Mesendoderm (in vitro differentiated cells): ENCODE data around the gene TGFBI.

Experiments used
- DNase-seq: peaks from one replicate; pipeline ENCODE4 v3.0.0; 2013
- H2AK5ac ChIP-seq: 2 replicates; pipeline ENCODE4 v1.6.1; 2013; ENCODE audit warnings: low read length, inconsistent platforms
- H2BK120ac ChIP-seq: 2 replicates; pipeline ENCODE4 v1.6.1; 2013; ENCODE audit warnings: low read depth, mild to moderate bottlenecking, low read length, moderate library complexity, mixed read lengths
- H2BK15ac ChIP-seq: replicated peaks from 2 replicates; pipeline ENCODE4 v1.6.1; 2013; ENCODE audit warnings: low read depth, mild to moderate bottlenecking, moderate library complexity
- H2BK5ac ChIP-seq: 2 replicates; pipeline ENCODE4 v1.6.1; 2013; ENCODE audit warnings: low read length, inconsistent platforms
- H3K18ac ChIP-seq: 2 replicates; pipeline ENCODE4 v1.6.1; 2013; ENCODE audit warnings: mild to moderate bottlenecking, low read length, mixed read lengths
- H3K23ac ChIP-seq: one replicate; pipeline ENCODE4 v1.6.1; 2013; ENCODE audit warnings: low read length
- H3K27ac ChIP-seq: 2 replicates; pipeline ENCODE4 v1.5.1; 2013; ENCODE audit warnings: low read depth, mild to moderate bottlenecking, inconsistent platforms, low read length, moderate library complexity
- H3K27me3 ChIP-seq: 2 replicates; pipeline ENCODE4 v1.6.1; 2013; ENCODE audit warnings: low read length, control low read depth, mild to moderate bottlenecking, inconsistent platforms; ENCODE audit not compliant: insufficient read depth, poor library complexity
- H3K36me3 ChIP-seq: 2 replicates; pipeline ENCODE4 v1.6.1; 2013; ENCODE audit warnings: low read length, inconsistent platforms; ENCODE audit not compliant: control insufficient read depth, insufficient read depth
- H3K4ac ChIP-seq: one replicate; pipeline ENCODE4 v1.6.1; 2013; ENCODE audit warnings: low read depth, mild to moderate bottlenecking, low read length, moderate library complexity
- H3K4me1 ChIP-seq: 2 replicates; pipeline ENCODE4 v1.6.1; 2013; ENCODE audit warnings: low read depth, low read length, inconsistent platforms; ENCODE audit not compliant: control insufficient read depth
- H3K4me2 ChIP-seq: 2 replicates; pipeline ENCODE4 v1.6.1; 2013; ENCODE audit warnings: low read length
- H3K4me3 ChIP-seq: 2 replicates; pipeline ENCODE4 v1.5.1; 2013; ENCODE audit warnings: mild to moderate bottlenecking, low read length
- H3K56ac ChIP-seq: one replicate; pipeline ENCODE4 v1.6.1; 2013; ENCODE audit warnings: low read length
- H3K79me1 ChIP-seq: 2 replicates; pipeline ENCODE4 v1.6.1; 2013; ENCODE audit warnings: low read length, inconsistent platforms
- H3K79me2 ChIP-seq: 2 replicates; pipeline ENCODE4 v1.6.1; 2013; ENCODE audit warnings: mild to moderate bottlenecking, low read length; ENCODE audit not compliant: control insufficient read depth, insufficient read depth
- H3K9ac ChIP-seq: 2 replicates; pipeline ENCODE4 v1.6.1; 2013; ENCODE audit warnings: low read length, inconsistent platforms
- H4K5ac ChIP-seq: one replicate; pipeline ENCODE4 v1.6.1; 2013; ENCODE audit warnings: low read length
- H4K8ac ChIP-seq: one replicate; pipeline ENCODE4 v1.6.1; 2013; ENCODE audit warnings: low read depth, mild to moderate bottlenecking, control low read depth, low read length, moderate library complexity
- WGBS: extraction: QIAGEN DNeasy Blood & Tissue Kit; methylation state at CpG from one replicate; pipeline ENCODE4 v1.1.7; 2013; ENCODE audit warnings: low lambda C conversion rate, missing lambda C conversion rate; ENCODE audit not compliant: insufficient coverage; ENCODE audit errors: extremely low coverage; 5-methylcytosine and 5-hydroxymethylcytosine counted together

The TGFBI gene

GRCh38 chr5:136005476-136005875, 23.3 kb upstream of the TGFBI start:
- H2BK120ac ChIP-seq = no peak overlapping the region
- H3K27ac ChIP-seq = no peak overlapping the region
- H3K18ac ChIP-seq = no peak overlapping the region
- no peaks in the 10 kb centered on the region for H3K27me3 ChIP-seq
- no peak overlapping the region for H3K4me2 ChIP-seq
- no peak overlapping the region for H3K56ac ChIP-seq
- no peak overlapping the region for H4K8ac ChIP-seq
- H3K79me1 ChIP-seq = no peaks in the 10 kb centered on the region
- no peak overlapping the region for H2BK5ac ChIP-seq
- no peaks in the 10 kb centered on the region for H3K36me3 ChIP-seq
- no peaks in the 10 kb centered on the region for H3K79me2 ChIP-seq
- H4K5ac ChIP-seq = no peak overlapping the region
- H2BK15ac ChIP-seq = no peak overlapping the region
- no peak overlapping the region for H3K9ac ChIP-seq
- H3K4ac ChIP-seq = no peak overlapping the region
- no peak overlapping the region for H3K4me3 ChIP-seq
- no peak for DNase-seq
- no peaks in the 10 kb centered on the region for H3K4me1 ChIP-seq
- H3K23ac ChIP-seq = no peak overlapping the region
- WGBS = no CpG with 5 or more reads among the region's 9 CpGs
- H2AK5ac ChIP-seq = no peak overlapping the region

GRCh38 chr5:136006164-136006563, 22.6 kb upstream of the TGFBI start:
- H3K23ac ChIP-seq = no peak overlapping the region
- H4K5ac ChIP-seq = no peak overlapping the region
- no peak overlapping the region for H3K18ac ChIP-seq
- no peak overlapping the region for H2BK120ac ChIP-seq
- no peak overlapping the region for H3K9ac ChIP-seq
- no peaks in the 10 kb centered on the region for H3K4me1 ChIP-seq
- WGBS = no CpG with 5 or more reads among the region's 11 CpGs
- no peak overlapping the region for H2BK5ac ChIP-seq
- H2AK5ac ChIP-seq = no peak overlapping the region
- H4K8ac ChIP-seq = no peak overlapping the region
- DNase-seq = no peak
- H3K56ac ChIP-seq = no peak overlapping the region
- H3K36me3 ChIP-seq = no peaks in the 10 kb centered on the region
- H3K79me2 ChIP-seq = no peaks in the 10 kb centered on the region
- H3K4me2 ChIP-seq = no peak overlapping the region
- H3K27ac ChIP-seq = no peak overlapping the region
- no peaks in the 10 kb centered on the region for H3K27me3 ChIP-seq
- H3K79me1 ChIP-seq = no peaks in the 10 kb centered on the region
- H2BK15ac ChIP-seq = no peak overlapping the region
- H3K4ac ChIP-seq = no peak overlapping the region
- no peak overlapping the region for H3K4me3 ChIP-seq

GRCh38 chr5:136006761-136007251, 22.0 kb upstream of the TGFBI start:
- H3K27me3 ChIP-seq = no peaks in the 10 kb centered on the region
- H3K4me1 ChIP-seq = no peaks in the 10 kb centered on the region
- H3K18ac ChIP-seq = no peak overlapping the region
- H3K4ac ChIP-seq = no peak overlapping the region
- no peak overlapping the region for H3K9ac ChIP-seq
- no peak overlapping the region for H3K4me3 ChIP-seq
- H2AK5ac ChIP-seq = no peak overlapping the region
- no peaks in the 10 kb centered on the region for H3K36me3 ChIP-seq
- H3K79me2 ChIP-seq = no peaks in the 10 kb centered on the region
- H3K79me1 ChIP-seq = no peaks in the 10 kb centered on the region
- H4K5ac ChIP-seq = no peak overlapping the region
- H2BK5ac ChIP-seq = no peak overlapping the region
- H4K8ac ChIP-seq = no peak overlapping the region
- H3K27ac ChIP-seq = no peak overlapping the region
- no peak overlapping the region for H2BK120ac ChIP-seq
- peak; percentile 67 for DNase-seq
- no peak overlapping the region for H3K56ac ChIP-seq
- no peak overlapping the region for H3K23ac ChIP-seq
- no peak overlapping the region for H3K4me2 ChIP-seq
- no peak overlapping the region for H2BK15ac ChIP-seq
- WGBS = no CpG with 5 or more reads among the region's 7 CpGs

GRCh38 chr5:136007271-136007670, 21.5 kb upstream of the TGFBI start:
- Histone ChIP-seq H3K9ac (no peak overlapping the region), H3K23ac (no peak overlapping the region), H2BK120ac (no peak overlapping the region), H2AK5ac (no peak overlapping the region), H3K27me3 (no peaks in the 10 kb centered on the region), H3K79me2 (no peaks in the 10 kb centered on the region), H3K4me2 (no peak overlapping the region), H4K8ac (no peak overlapping the region), H3K4me1 (no peaks in the 10 kb centered on the region), H3K56ac (no peak overlapping the region), H3K4ac (no peak overlapping the region), H4K5ac (no peak overlapping the region), H3K36me3 (no peaks in the 10 kb centered on the region), H3K18ac (no peak overlapping the region), H2BK5ac (no peak overlapping the region), H3K27ac (no peak overlapping the region), H3K4me3 (no peak overlapping the region), H3K79me1 (no peaks in the 10 kb centered on the region), H2BK15ac (no peak overlapping the region)
- DNase-seq = no peak
- no CpG with 5 or more reads among the region's 4 CpGs for WGBS

- no peaks in the 10 kb centered on the region for H3K27me3 ChIP-seq
- no peak overlapping the region for H2AK5ac ChIP-seq
- no peaks in the 10 kb centered on the region for H3K36me3 ChIP-seq
- no peaks in the 10 kb centered on the region for H3K79me1 ChIP-seq
- no peak overlapping the region for H3K56ac ChIP-seq
- no peak overlapping the region for H3K27ac ChIP-seq
- no CpG with 5 or more reads among the region's 4 CpGs for WGBS
- no peak overlapping the region for H4K8ac ChIP-seq
- no peak overlapping the region for H3K18ac ChIP-seq
- no peak overlapping the region for H2BK15ac ChIP-seq
- H3K4ac ChIP-seq = no peak overlapping the region
- DNase-seq = no peak
- H2BK120ac ChIP-seq = no peak overlapping the region
- H3K79me2 ChIP-seq = no peaks in the 10 kb centered on the region
- H3K23ac ChIP-seq = no peak overlapping the region
- H3K9ac ChIP-seq = no peak overlapping the region
- H2BK5ac ChIP-seq = no peak overlapping the region
- no peak overlapping the region for H3K4me2 ChIP-seq
- H4K5ac ChIP-seq = no peak overlapping the region
- H3K4me3 ChIP-seq = no peak overlapping the region
- H3K4me1 ChIP-seq = no peaks in the 10 kb centered on the region
Observed at GRCh38 chr5:136011414-136012001, 17.3 kb upstream of the TGFBI start.
